Measurements from ENCODE around the gene RAD51B.

DNA sequence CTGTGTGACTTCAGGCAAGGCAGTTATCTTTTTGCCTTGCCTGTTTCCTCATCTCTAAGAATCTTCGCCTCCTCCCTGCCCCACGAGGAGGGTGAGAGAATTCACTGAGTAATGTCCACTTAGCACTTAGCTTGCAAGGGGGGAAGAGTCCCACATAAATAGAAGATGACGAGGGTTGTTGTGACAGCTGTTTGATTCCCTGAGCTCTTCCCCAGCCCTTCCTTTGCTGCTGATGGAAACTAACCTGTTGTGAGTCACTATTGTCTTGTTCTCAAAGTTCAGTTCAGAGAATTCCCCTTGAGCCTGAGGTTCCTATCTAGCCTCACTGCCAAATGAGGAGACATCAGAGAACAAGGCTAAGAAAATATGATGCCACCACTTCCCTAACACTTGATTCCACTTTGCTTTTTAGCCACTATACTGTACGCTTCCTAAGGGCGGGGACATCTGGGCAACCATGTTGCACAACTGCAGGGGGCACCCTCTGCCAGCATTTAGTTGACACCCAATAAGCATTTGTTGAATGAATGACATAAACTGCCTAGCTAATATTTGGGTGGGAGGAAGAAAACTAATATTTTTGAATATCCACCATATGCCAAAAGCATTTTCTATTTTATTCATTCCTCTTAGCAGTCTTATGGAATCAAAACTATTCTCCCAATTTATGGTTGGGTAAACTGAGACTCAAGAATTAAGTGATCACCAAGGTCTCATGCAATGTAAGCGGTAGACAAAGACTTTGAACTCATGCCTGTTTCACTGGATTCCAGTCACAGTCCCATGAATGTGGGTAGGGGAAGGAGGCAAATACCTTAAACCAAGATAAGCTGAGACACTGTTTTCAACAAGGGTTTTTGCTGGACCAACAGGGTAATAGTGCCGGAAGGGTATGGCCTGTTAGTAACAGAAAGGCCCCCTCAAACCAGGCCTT, 895.7 kb downstream of the RAD51B start:
- TF ChIP-seq, protein P1, sequence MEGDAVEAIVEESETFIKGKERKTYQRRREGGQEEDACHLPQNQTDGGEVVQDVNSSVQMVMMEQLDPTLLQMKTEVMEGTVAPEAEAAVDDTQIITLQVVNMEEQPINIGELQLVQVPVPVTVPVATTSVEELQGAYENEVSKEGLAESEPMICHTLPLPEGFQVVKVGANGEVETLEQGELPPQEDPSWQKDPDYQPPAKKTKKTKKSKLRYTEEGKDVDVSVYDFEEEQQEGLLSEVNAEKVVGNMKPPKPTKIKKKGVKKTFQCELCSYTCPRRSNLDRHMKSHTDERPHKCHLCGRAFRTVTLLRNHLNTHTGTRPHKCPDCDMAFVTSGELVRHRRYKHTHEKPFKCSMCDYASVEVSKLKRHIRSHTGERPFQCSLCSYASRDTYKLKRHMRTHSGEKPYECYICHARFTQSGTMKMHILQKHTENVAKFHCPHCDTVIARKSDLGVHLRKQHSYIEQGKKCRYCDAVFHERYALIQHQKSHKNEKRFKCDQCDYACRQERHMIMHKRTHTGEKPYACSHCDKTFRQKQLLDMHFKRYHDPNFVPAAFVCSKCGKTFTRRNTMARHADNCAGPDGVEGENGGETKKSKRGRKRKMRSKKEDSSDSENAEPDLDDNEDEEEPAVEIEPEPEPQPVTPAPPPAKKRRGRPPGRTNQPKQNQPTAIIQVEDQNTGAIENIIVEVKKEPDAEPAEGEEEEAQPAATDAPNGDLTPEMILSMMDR (IDR thresholded peaks at IDR 0.05), result no peak
- no peak for TF ChIP-seq POLR2A (IDR thresholded peaks at IDR 0.05)
